Naive B cell (primary cell): ENCODE measurements around the gene LUZP1. TPM values are rescaled to one million over a fixed set of nuclear protein-coding genes. Genes with fewer than 3 reads are reported as not detected.
A peak's percentile ranks its signal among the peaks of the same experiment; 100 is the strongest.

ENCODE experiments used
- ATAC-seq, 2 donors: fragments of 150-1000 bp; cut with Tn5 transposase; 2 replicates each; pipeline ENCODE4 v1.10.0; 2021; ENCODE audit warnings: low read depth in 2 of 2, mild to moderate bottlenecking in 2 of 2, moderate library complexity in 2 of 2
- DNase-seq: peaks from one replicate; pipeline ENCODE4 v3.0.0; 2022
- H3K27ac Mint-ChIP-seq, 6 donors: one replicate each; pipeline ENCODE4 v1.8.0; 2020 to 2022; ENCODE audit warnings: mild to moderate bottlenecking in 6 of 6, mixed read lengths in 6 of 6, moderate library complexity in 5 of 6, inconsistent platforms in 2 of 6
- H3K27me3 Mint-ChIP-seq, 3 donors: one replicate each; pipeline ENCODE4 v1.8.0; 2021 to 2022; ENCODE audit warnings: mixed read lengths in 3 of 3, mild to moderate bottlenecking in 1 of 3
- H3K36me3 Mint-ChIP-seq, 2 donors: one replicate each; pipeline ENCODE4 v1.8.0; 2020 to 2022; ENCODE audit warnings: mixed read lengths in 2 of 2, inconsistent platforms in 1 of 2, mild to moderate bottlenecking in 1 of 2
- H3K4me1 Mint-ChIP-seq, 3 donors: one replicate each; pipeline ENCODE4 v1.8.0; 2020 to 2022; ENCODE audit warnings: mixed read lengths in 3 of 3, inconsistent platforms in 1 of 3, mild to moderate bottlenecking in 1 of 3, moderate library complexity in 1 of 3
- H3K4me3 Mint-ChIP-seq, 8 donors: one replicate each; pipeline ENCODE4 v1.8.0; 2020 to 2022; ENCODE audit warnings: mild to moderate bottlenecking in 8 of 8, mixed read lengths in 8 of 8, moderate library complexity in 8 of 8, inconsistent platforms in 2 of 8
- H3K9me3 Mint-ChIP-seq, 7 donors: one replicate each; pipeline ENCODE4 v1.8.0; 2020 to 2022; ENCODE audit warnings: mixed read lengths in 7 of 7, mild to moderate bottlenecking in 5 of 7, inconsistent platforms in 2 of 7, moderate library complexity in 1 of 7
- polyA plus RNA-seq, 6 donors: library from polyadenylated mRNA; unstranded; fragments of 300-500 nt; fragmentation: Illumina TruSeq; gene quantifications; one replicate each; pipeline ENCODE4 v1.2.3, GENCODE V29; 2021; ENCODE audit warnings: low read depth in 6 of 6

The LUZP1 gene
- polyA plus RNA-seq, 6 donors from 2014 or later = 1.3 to 14.1 (median 7.0) TPM

GRCh38 chr1:23116216-23116836, 52.3 kb downstream of the LUZP1 start:
- peak overlapping the region in 3 of 6 donors; percentile 68 to 85 (median 74) for H3K27ac Mint-ChIP-seq
- H3K9me3 Mint-ChIP-seq = no peaks in the 10 kb centered on the region
- H3K27me3 Mint-ChIP-seq = no peaks in the 10 kb centered on the region
- no peaks in the 10 kb centered on the region for H3K36me3 Mint-ChIP-seq
- no peak for ATAC-seq
- DNase-seq = no peak
- no peak overlapping the region for H3K4me3 Mint-ChIP-seq
- peaks cover 31 to 61% (median 50%) of the 10 kb centered on the region in 3 donors for H3K4me1 Mint-ChIP-seq

GRCh38 chr1:23114424-23115079, 54.1 kb downstream of the LUZP1 start:
- ATAC-seq = peak in 1 of 2 donors; percentile 31
- peak overlapping the region in 4 of 6 donors; percentile 11 to 38 (median 30) for H3K27ac Mint-ChIP-seq

GRCh38 chr1:23111600-23112535, 56.8 kb downstream of the LUZP1 start:
- Mint-ChIP-seq H3K36me3 (peaks cover 5 to 7% of the 10 kb centered on the region in 2 donors), H3K9me3 (no peaks in the 10 kb centered on the region), H3K4me3 (no peak overlapping the region), H3K27ac (peak overlapping the region in 4 of 6 donors; percentile 19 to 57 (median 34)), H3K4me1 (peaks cover 18 to 38% (median 35%) of the 10 kb centered on the region in 3 donors), H3K27me3 (no peaks in the 10 kb centered on the region)
- no peak for ATAC-seq
- no peak for DNase-seq

More at GRCh38 chr1:23114424-23115079, 54.1 kb downstream of the LUZP1 start:
- H3K9me3 Mint-ChIP-seq = no peaks in the 10 kb centered on the region
- DNase-seq = no peak
- no peaks in the 10 kb centered on the region for H3K27me3 Mint-ChIP-seq
- no peaks in the 10 kb centered on the region for H3K36me3 Mint-ChIP-seq
- H3K4me3 Mint-ChIP-seq = no peak overlapping the region
- H3K4me1 Mint-ChIP-seq = peaks cover 27 to 51% (median 49%) of the 10 kb centered on the region in 3 donors

- ATAC-seq = no peak
- Mint-ChIP-seq H3K36me3 (peaks cover 8 to 10% of the 10 kb centered on the region in 2 donors), H3K9me3 (no peaks in the 10 kb centered on the region), H3K27me3 (no peaks in the 10 kb centered on the region), H3K4me3 (no peak overlapping the region), H3K4me1 (peaks cover 18 to 29% (median 29%) of the 10 kb centered on the region in 3 donors), H3K27ac (peak overlapping the region in 1 of 6 donors; percentile 43)
- DNase-seq = no peak
Observed at GRCh38 chr1:23110391-23110790, 58.3 kb downstream of the LUZP1 start.

- no peaks in the 10 kb centered on the region for H3K9me3 Mint-ChIP-seq
- H3K4me3 Mint-ChIP-seq = no peak overlapping the region
- H3K36me3 Mint-ChIP-seq = peaks cover 8 to 10% of the 10 kb centered on the region in 2 donors
- no peaks in the 10 kb centered on the region for H3K27me3 Mint-ChIP-seq
- DNase-seq = no peak
- peaks cover 13 to 23% (median 16%) of the 10 kb centered on the region in 3 donors for H3K4me1 Mint-ChIP-seq
- H3K27ac Mint-ChIP-seq = no peak overlapping the region
- ATAC-seq = no peak
Observed at GRCh38 chr1:23108918-23109533, 59.6 kb downstream of the LUZP1 start.

GRCh38 chr1:23103001-23103889, 65.4 kb downstream of the LUZP1 start:
- no peaks in the 10 kb centered on the region for H3K27me3 Mint-ChIP-seq
- DNase-seq (no peak), ATAC-seq (peak; percentile 44 to 59)
- no peak overlapping the region for H3K4me3 Mint-ChIP-seq
- H3K36me3 Mint-ChIP-seq = peaks cover 6 to 8% of the 10 kb centered on the region in 2 donors
- H3K9me3 Mint-ChIP-seq = no peaks in the 10 kb centered on the region
- H3K4me1 Mint-ChIP-seq = peaks cover 7 to 34% (median 14%) of the 10 kb centered on the region in 3 donors
- peak overlapping the region in 4 of 6 donors; percentile 10 to 80 (median 60) for H3K27ac Mint-ChIP-seq

GRCh38 chr1:23102289-23102688, 66.4 kb downstream of the LUZP1 start:
- Mint-ChIP-seq H3K36me3 (peaks cover 6 to 7% of the 10 kb centered on the region in 2 donors), H3K4me3 (no peak overlapping the region), H3K27ac (peak overlapping the region in 2 of 6 donors; percentile 8 to 49), H3K27me3 (no peaks in the 10 kb centered on the region), H3K9me3 (no peaks in the 10 kb centered on the region), H3K4me1 (peaks cover 7 to 34% (median 14%) of the 10 kb centered on the region in 3 donors)
- ATAC-seq (no peak), DNase-seq (no peak)

GRCh38 chr1:23101887-23102286, 66.8 kb downstream of the LUZP1 start:
- ATAC-seq = no peak
- Mint-ChIP-seq H3K4me1 (peaks cover 7 to 34% (median 14%) of the 10 kb centered on the region in 3 donors), H3K9me3 (no peaks in the 10 kb centered on the region), H3K27ac (peak overlapping the region in 1 of 6 donors; percentile 8), H3K36me3 (peaks cover 3 to 4% of the 10 kb centered on the region in 2 donors), H3K4me3 (no peak overlapping the region), H3K27me3 (no peaks in the 10 kb centered on the region)
- no peak for DNase-seq

- DNase-seq = no peak
- H3K4me1 Mint-ChIP-seq = peaks cover 7 to 34% (median 14%) of the 10 kb centered on the region in 3 donors
- no peaks in the 10 kb centered on the region for H3K27me3 Mint-ChIP-seq
- H3K4me3 Mint-ChIP-seq = no peak overlapping the region
- H3K27ac Mint-ChIP-seq = no peak overlapping the region
- ATAC-seq = no peak
- no peaks in the 10 kb centered on the region for H3K9me3 Mint-ChIP-seq
- no peaks in the 10 kb centered on the region for H3K36me3 Mint-ChIP-seq
Observed at GRCh38 chr1:23101101-23101827, 67.4 kb downstream of the LUZP1 start.

GRCh38 chr1:23100074-23100748, 68.4 kb downstream of the LUZP1 start:
- peaks cover 0 to 5% of the 10 kb centered on the region in 2 donors for H3K36me3 Mint-ChIP-seq

GRCh38 chr1:23099171-23099536, 69.5 kb downstream of the LUZP1 start:
- Mint-ChIP-seq H3K27me3 (no peaks in the 10 kb centered on the region), H3K4me1 (peaks cover 7 to 34% (median 14%) of the 10 kb centered on the region in 3 donors), H3K36me3 (peaks cover under 1 to 5% of the 10 kb centered on the region in 2 donors), H3K27ac (peak overlapping the region in 1 of 6 donors; percentile 31), H3K4me3 (no peak overlapping the region), H3K9me3 (no peaks in the 10 kb centered on the region)
- ATAC-seq (no peak), DNase-seq (no peak)

More at GRCh38 chr1:23100074-23100748, 68.4 kb downstream of the LUZP1 start:
- H3K9me3 Mint-ChIP-seq = no peaks in the 10 kb centered on the region
- H3K4me1 Mint-ChIP-seq = peaks cover 7 to 34% (median 14%) of the 10 kb centered on the region in 3 donors
- no peaks in the 10 kb centered on the region for H3K27me3 Mint-ChIP-seq
- H3K27ac Mint-ChIP-seq = no peak overlapping the region
- DNase-seq (no peak), ATAC-seq (no peak)
- H3K4me3 Mint-ChIP-seq = no peak overlapping the region
